Vagina (tissue), 2 donors: ENCODE results near the gene ALAD.

Experiments
- CTCF ChIP-seq, 3 experiments: fragments of 450-650 bp in 2 of 3; fragments of 200-600 bp in 1 of 3; sonication (generic) in 1 of 3; IDR thresholded peaks; one replicate each; pipeline ENCODE4 v1.5.1; 2017 to 2019; ENCODE audit warnings: antibody characterized with exemption in 3 of 3, mild to moderate bottlenecking in 2 of 3, moderate library complexity in 2 of 3
- POLR2A ChIP-seq, 2 donors: fragments of 450-650 bp; IDR thresholded peaks; one replicate each; pipeline ENCODE4 v1.6.1; 2017; ENCODE audit warnings: antibody characterized with exemption in 2 of 2, mild to moderate bottlenecking in 2 of 2, moderate library complexity in 2 of 2
- POLR2AphosphoS5 ChIP-seq, 2 donors: sonication (generic); formaldehyde crosslinking; IDR thresholded peaks; one replicate each; pipeline ENCODE4 v1.9.0; 2017; ENCODE audit warnings: antibody characterized with exemption in 2 of 2, mild to moderate bottlenecking in 2 of 2, low read depth in 1 of 2; ENCODE audit not compliant: insufficient read depth in 1 of 2

- no peak for TF ChIP-seq CTCF (IDR thresholded peaks at IDR 0.05)
- TF ChIP-seq POLR2A (IDR thresholded peaks at IDR 0.05) = no peak
- no peak for TF ChIP-seq POLR2AphosphoS5 (IDR thresholded peaks at IDR 0.05; ENCODE audit: insufficient read depth in 1 of 2, low read depth in 1 of 2)
Observed at GRCh38 chr9:113426701-113427100, 25.6 kb upstream of the ALAD start.
